ENCODE results near the gene GABARAPL2.
A peak's percentile ranks its signal among the peaks of the same experiment; 100 is the strongest.
"Not testable (repeated sequence)": the region's sequence is repeated elsewhere in the genome, so short reads cannot be mapped to it uniquely, and the experiment has no call there.

Gene GABARAPL2

DNA sequence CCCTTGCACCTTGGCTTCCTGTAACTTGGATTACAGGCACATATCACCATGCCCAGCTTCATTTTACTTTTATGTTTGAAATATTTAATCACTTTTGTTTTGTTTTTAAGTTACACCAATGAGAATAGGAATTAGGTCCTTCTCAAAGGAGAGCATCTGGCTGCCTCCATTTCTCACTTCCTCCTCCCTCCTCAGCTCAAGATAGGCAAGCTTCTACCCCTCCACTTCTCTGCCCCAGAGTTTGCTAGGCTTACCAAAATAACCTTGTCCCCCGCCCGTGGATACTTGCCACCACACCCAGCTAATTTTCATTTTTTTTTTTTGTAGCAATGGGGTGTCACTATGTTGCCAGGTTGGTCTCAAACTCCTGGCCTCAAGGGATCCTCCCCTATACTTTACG is 17.9 kb downstream of the GABARAPL2 start:
- no peak overlapping the region for H3K27ac ChIP-seq
- no peak for DNase-seq (ENCODE audit: low spot score)
- CTCF ChIA-PET = no interaction called here
- TF ChIP-seq, protein P1, sequence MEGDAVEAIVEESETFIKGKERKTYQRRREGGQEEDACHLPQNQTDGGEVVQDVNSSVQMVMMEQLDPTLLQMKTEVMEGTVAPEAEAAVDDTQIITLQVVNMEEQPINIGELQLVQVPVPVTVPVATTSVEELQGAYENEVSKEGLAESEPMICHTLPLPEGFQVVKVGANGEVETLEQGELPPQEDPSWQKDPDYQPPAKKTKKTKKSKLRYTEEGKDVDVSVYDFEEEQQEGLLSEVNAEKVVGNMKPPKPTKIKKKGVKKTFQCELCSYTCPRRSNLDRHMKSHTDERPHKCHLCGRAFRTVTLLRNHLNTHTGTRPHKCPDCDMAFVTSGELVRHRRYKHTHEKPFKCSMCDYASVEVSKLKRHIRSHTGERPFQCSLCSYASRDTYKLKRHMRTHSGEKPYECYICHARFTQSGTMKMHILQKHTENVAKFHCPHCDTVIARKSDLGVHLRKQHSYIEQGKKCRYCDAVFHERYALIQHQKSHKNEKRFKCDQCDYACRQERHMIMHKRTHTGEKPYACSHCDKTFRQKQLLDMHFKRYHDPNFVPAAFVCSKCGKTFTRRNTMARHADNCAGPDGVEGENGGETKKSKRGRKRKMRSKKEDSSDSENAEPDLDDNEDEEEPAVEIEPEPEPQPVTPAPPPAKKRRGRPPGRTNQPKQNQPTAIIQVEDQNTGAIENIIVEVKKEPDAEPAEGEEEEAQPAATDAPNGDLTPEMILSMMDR (conservative IDR thresholded peaks at IDR 0.05; ENCODE audit: low read depth) = no peak
- POLR2A ChIA-PET (ENCODE audit: low non-redundant PET) = no interaction called here

DNA sequence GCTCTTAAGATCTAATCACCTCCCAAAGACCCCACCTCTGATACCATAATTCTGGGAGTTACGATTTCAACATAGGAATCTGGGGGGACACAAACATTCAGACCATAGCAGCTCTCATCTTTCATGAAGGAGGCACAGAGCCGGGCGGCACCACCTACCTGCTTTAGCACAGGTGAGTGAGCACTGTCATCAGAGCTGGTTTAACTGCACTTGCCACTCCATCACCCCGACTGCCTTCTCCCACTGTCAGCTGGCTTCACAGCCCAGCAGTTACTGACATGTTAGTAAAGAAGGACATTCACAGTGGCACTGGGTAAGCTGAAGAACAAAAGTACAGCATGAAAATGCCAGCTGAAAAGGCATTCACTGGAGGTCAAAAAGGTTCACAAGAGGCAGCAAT is 22.5 kb downstream of the GABARAPL2 start:
- ChIA-PET POLR2A (ENCODE audit: low non-redundant PET) (no interaction called here), CTCF (interaction anchor here (0.5 kb wide), 1 partner anchor 8 kb away, joined by 8 read pairs; no protein-coding TSS in a partner anchor)
- TF ChIP-seq, protein P1 (conservative IDR thresholded peaks at IDR 0.05; ENCODE audit: low read depth) = no peak
- DNase-seq (ENCODE audit: low spot score) = no peak
- H3K27ac ChIP-seq = no peak overlapping the region

- CTCF ChIA-PET = no interaction called here
- POLR2A ChIA-PET (ENCODE audit: low non-redundant PET) = no interaction called here
- DNase-seq (ENCODE audit: low spot score) = no peak
- H3K27ac ChIP-seq = no peak overlapping the region
- TF ChIP-seq, protein P1 (conservative IDR thresholded peaks at IDR 0.05; ENCODE audit: low read depth) = no peak
Observed at GRCh38 chr16:75589306-75589705, 23.1 kb downstream of the GABARAPL2 start.

DNA sequence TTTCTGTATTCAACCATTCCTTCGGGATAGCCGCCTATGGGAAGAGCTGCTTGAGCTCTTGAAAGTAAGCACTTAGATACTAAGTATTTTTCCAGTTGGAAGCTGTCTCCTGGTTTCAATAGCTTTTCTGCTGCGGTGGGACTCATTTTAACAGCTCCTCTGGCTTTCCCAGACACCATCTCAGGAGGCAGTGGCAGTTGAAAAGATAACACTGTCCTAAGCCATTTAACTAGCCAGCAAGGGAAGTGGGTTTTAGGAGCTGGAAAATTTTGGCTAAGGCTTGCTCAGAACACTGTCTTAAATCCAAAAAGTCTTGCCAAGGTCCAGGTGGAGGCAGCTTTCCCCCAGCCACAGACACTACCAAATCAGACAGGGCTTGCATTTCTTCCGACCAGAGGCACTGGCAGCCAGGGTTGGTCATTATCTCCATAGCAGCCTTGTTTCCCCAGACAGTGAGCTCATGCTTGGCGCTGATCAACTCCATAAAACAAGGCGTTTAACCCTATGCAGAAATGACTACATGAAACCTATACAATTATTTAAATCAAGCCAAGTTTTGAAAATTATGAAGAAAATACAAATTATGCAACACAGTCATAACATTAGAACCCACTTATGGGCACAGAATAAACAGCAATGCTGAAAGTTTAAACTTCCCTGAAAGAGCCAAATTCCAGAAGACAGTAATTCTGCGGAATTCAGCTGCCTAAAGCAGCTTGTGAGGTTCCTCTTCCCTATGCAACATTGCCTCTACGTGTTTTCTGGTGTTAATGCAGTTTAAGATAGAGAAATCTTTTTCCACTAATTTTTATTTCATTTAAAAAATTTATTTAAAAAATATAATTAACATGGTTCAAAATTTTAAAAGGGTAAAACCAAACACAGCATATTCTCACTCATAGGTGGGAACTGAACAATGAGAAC is 25.0 kb downstream of the GABARAPL2 start:
- ChIA-PET POLR2A (ENCODE audit: low non-redundant PET) (no interaction called here), CTCF (interaction anchor here (0.6 kb wide), 1 partner anchor 289 kb away, joined by 3 read pairs; no protein-coding TSS in a partner anchor)
- no peak for DNase-seq (ENCODE audit: low spot score)
- H3K27ac ChIP-seq = peak overlapping the region; percentile 53; the same call in 1 of the 2 replicates
- TF ChIP-seq, protein P1 (conservative IDR thresholded peaks at IDR 0.05; ENCODE audit: low read depth) = no peak

GRCh38 chr16:75591927-75592326 is 25.7 kb downstream of the GABARAPL2 start:
- DNase-seq (ENCODE audit: low spot score); H3K27ac ChIP-seq; POLR2A ChIA-PET (ENCODE audit: low non-redundant PET): not testable (repeated sequence)
- CTCF ChIA-PET = interaction anchor here (0.6 kb wide), 2 partner anchors 26 to 290 kb away, joined by 3 to 5 read pairs; no protein-coding TSS in a partner anchor

GRCh38 chr16:75593308-75593707 is 27.1 kb downstream of the GABARAPL2 start:
- ChIA-PET POLR2A (ENCODE audit: low non-redundant PET) (no interaction called here), CTCF (no interaction called here)
- DNase-seq (ENCODE audit: low spot score) = no peak
- TF ChIP-seq, protein P1 (conservative IDR thresholded peaks at IDR 0.05; ENCODE audit: low read depth) = no peak
- no peak overlapping the region for H3K27ac ChIP-seq

Data from RWPE1 (cell line).